ENCODE results near the gene MIOX.

DNA sequence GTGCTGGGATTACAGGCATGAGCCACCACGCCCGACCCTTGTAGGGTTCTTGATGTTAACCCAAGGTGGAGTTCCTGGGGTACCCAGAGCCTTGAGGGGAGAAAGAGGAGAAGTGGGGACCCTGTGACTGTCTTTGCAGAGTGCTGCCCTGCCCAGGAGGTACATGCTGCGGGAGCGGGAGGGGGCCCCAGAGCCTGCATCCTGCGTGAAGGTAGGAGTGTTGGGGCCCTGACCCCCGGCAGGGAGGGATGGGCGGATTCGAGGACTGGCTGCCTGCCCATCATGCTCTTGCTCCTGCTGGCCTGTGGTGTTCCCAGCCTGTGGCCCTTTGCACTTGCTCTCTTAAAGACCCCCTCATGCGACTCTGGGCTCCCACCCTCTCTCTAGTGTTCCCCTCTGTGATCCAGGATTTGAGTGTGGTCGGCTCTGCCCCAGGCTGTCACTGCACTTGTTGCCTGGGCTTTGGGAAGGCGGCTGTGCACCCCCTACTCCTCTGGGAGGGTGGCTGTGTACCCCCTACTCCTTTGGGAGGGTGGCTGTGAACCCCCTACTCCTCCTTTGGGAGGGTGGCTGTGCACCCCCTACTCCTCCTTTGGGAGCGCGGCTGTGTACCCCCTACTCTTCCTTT lies 34.3 kb downstream of the MIOX start:
- TF ChIP-seq, protein P1, sequence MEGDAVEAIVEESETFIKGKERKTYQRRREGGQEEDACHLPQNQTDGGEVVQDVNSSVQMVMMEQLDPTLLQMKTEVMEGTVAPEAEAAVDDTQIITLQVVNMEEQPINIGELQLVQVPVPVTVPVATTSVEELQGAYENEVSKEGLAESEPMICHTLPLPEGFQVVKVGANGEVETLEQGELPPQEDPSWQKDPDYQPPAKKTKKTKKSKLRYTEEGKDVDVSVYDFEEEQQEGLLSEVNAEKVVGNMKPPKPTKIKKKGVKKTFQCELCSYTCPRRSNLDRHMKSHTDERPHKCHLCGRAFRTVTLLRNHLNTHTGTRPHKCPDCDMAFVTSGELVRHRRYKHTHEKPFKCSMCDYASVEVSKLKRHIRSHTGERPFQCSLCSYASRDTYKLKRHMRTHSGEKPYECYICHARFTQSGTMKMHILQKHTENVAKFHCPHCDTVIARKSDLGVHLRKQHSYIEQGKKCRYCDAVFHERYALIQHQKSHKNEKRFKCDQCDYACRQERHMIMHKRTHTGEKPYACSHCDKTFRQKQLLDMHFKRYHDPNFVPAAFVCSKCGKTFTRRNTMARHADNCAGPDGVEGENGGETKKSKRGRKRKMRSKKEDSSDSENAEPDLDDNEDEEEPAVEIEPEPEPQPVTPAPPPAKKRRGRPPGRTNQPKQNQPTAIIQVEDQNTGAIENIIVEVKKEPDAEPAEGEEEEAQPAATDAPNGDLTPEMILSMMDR (tag by site-specific recombination; IDR thresholded peaks at IDR 0.05): no peak
- TF ChIP-seq ZNF175 (tag by site-specific recombination; IDR thresholded peaks at IDR 0.05) (no peak), ZNF140 (tag by site-specific recombination; IDR thresholded peaks at IDR 0.05) (no peak), ZBTB11 (tag by site-specific recombination; conservative IDR thresholded peaks at IDR 0.05; ENCODE audit: low read depth) (no peak), ZNF777 (tag by site-specific recombination; IDR thresholded peaks at IDR 0.05; ENCODE audit: borderline replicate concordance) (no peak)

Measured in HEK293 (cell line).